HepG2 (cell line): ENCODE measurements around the gene SLC34A3. TPM values are rescaled to one million over a fixed set of nuclear protein-coding genes. Genes with fewer than 3 reads are reported as not detected.

Experiments used
- ATF7-NPFF ChIP-seq: sonication (generic); formaldehyde crosslinking; IDR thresholded peaks from 2 replicates; pipeline ENCODE4 v1.8.1; 2023; ENCODE audit warnings: mild to moderate bottlenecking, low read depth, missing genetic modification reagents, moderate library complexity
- CBFB ChIP-seq: sonication (generic); formaldehyde crosslinking; IDR thresholded peaks from 2 replicates; pipeline ENCODE4 v1.4.0; 2020; ENCODE audit warnings: missing genetic modification reagents
- CCDC6 ChIP-seq: sonication (generic); formaldehyde crosslinking; IDR thresholded peaks from 2 replicates; pipeline ENCODE4 v1.8.1; 2022; ENCODE audit warnings: mild to moderate bottlenecking, missing genetic modification reagents, moderate library complexity
- EEA1 ChIP-seq: sonication (generic); formaldehyde crosslinking; IDR thresholded peaks from 2 replicates; pipeline ENCODE4 v1.5.1; 2020; ENCODE audit warnings: mild to moderate bottlenecking, missing genetic modification reagents, borderline replicate concordance
- ESRRA ChIP-seq: sonication (generic); formaldehyde crosslinking; IDR thresholded peaks from 2 replicates; pipeline ENCODE4 v1.5.1; 2020; ENCODE audit warnings: mild to moderate bottlenecking, low read depth, missing genetic modification reagents
- GATAD1 ChIP-seq: IDR thresholded peaks from 2 replicates; pipeline ENCODE4 v1.6.1; 2016; ENCODE audit warnings: missing genetic modification reagents, missing compliant biosample characterization
- MTA3 ChIP-seq: sonication (generic); formaldehyde crosslinking; IDR thresholded peaks from 2 replicates; pipeline ENCODE4 v1.4.0; 2020; ENCODE audit warnings: missing genetic modification reagents
- MYC ChIP-seq: sonication (generic); formaldehyde crosslinking; IDR thresholded peaks from 2 replicates; pipeline ENCODE4 v1.9.0; 2021; ENCODE audit warnings: missing genetic modification reagents, borderline replicate concordance
- POLR2AphosphoS2 ChIP-seq: IDR thresholded peaks from 2 replicates; pipeline ENCODE4 v1.6.1; 2011; ENCODE audit warnings: low read depth, low read length, improper control_type of control experiment
- POLR2AphosphoS5 ChIP-seq: IDR thresholded peaks from 2 replicates; pipeline ENCODE4 v1.6.1; 2012; ENCODE audit warnings: low read depth, low read length
- RFX5 ChIP-seq: IDR thresholded peaks from 2 replicates; pipeline ENCODE4 v1.6.1; 2011; ENCODE audit warnings: low read depth, low read length, improper control_type of control experiment
- SMYD3 ChIP-seq: sonication (generic); formaldehyde crosslinking; IDR thresholded peaks from 2 replicates; pipeline ENCODE4 v1.8.1; 2023; ENCODE audit warnings: mild to moderate bottlenecking, missing genetic modification reagents
- ZMYM2 ChIP-seq: sonication (generic); formaldehyde crosslinking; IDR thresholded peaks from 2 replicates; pipeline ENCODE4 v1.8.0; 2022; ENCODE audit warnings: mild to moderate bottlenecking, missing genetic modification reagents
- ZNF138 ChIP-seq: sonication (generic); formaldehyde crosslinking; IDR thresholded peaks from 2 replicates; pipeline ENCODE4 v1.5.0; 2020; ENCODE audit warnings: mild to moderate bottlenecking, low read depth, missing genetic modification reagents
- ZNF253 ChIP-seq: sonication (generic); formaldehyde crosslinking; IDR thresholded peaks from 2 replicates; pipeline ENCODE4 v1.8.0; 2022; ENCODE audit warnings: mild to moderate bottlenecking, missing genetic modification reagents, borderline replicate concordance
- ZNF274 ChIP-seq: sonication (generic); formaldehyde crosslinking; IDR thresholded peaks from 2 replicates; pipeline ENCODE4 v1.5.1; 2020; ENCODE audit warnings: mild to moderate bottlenecking, missing genetic modification reagents
- ZNF512 ChIP-seq: sonication (generic); formaldehyde crosslinking; IDR thresholded peaks from 2 replicates; pipeline ENCODE4 v1.4.0; 2020; ENCODE audit warnings: mild to moderate bottlenecking, missing genetic modification reagents
- ZNF891 ChIP-seq: sonication (generic); formaldehyde crosslinking; IDR thresholded peaks from 2 replicates; pipeline ENCODE4 v1.5.0; 2020; ENCODE audit warnings: mild to moderate bottlenecking, missing genetic modification reagents
- polyA plus RNA-seq, 8 experiments: library from polyadenylated mRNA; depleted of rRNA in 3 of 8; stranded (reverse) in 7 of 8; unstranded in 1 of 8; fragments of >200 nt; fragmentation: Illumina TruSeq in 4 of 8; extraction: Trizol in 4 of 8; gene quantifications; 2 replicates each; pipeline versions ENCODE4 v1.2.1 to v1.2.3, GENCODE V29; 2011 to 2016; ENCODE audit warnings: low read depth in 4 of 8, missing spikeins in 1 of 8, mixed read lengths in 1 of 8; ENCODE audit not compliant: insufficient read depth in 1 of 8
- total RNA-seq, 5 experiments: library from RNA; depleted of rRNA; stranded (reverse); fragments of >200 nt; fragmentation: Illumina TruSeq; extraction: Trizol; gene quantifications; 2 replicates each; pipeline ENCODE4 v1.2.3, GENCODE V29; 2016; ENCODE audit warnings: low read depth in 1 of 5
- TF ChIP-seq, protein P1 (sequence below): sonication (generic); formaldehyde crosslinking; IDR thresholded peaks from 2 replicates; pipeline ENCODE4 v1.5.1; 2020; ENCODE audit warnings: mild to moderate bottlenecking, missing genetic modification reagents, moderate library complexity
- TF ChIP-seq, protein P2 (sequence below): sonication (generic); formaldehyde crosslinking; IDR thresholded peaks from 2 replicates; pipeline ENCODE4 v1.4.0; 2020; ENCODE audit warnings: mild to moderate bottlenecking, missing genetic modification reagents, borderline replicate concordance

Gene SLC34A3
- total and polyA plus RNA-seq, 2 of the 13 experiments (the other 11 are each of a cell fraction or from before 2014, with no cell fraction given): 0.07 to 1.0 TPM

DNA sequence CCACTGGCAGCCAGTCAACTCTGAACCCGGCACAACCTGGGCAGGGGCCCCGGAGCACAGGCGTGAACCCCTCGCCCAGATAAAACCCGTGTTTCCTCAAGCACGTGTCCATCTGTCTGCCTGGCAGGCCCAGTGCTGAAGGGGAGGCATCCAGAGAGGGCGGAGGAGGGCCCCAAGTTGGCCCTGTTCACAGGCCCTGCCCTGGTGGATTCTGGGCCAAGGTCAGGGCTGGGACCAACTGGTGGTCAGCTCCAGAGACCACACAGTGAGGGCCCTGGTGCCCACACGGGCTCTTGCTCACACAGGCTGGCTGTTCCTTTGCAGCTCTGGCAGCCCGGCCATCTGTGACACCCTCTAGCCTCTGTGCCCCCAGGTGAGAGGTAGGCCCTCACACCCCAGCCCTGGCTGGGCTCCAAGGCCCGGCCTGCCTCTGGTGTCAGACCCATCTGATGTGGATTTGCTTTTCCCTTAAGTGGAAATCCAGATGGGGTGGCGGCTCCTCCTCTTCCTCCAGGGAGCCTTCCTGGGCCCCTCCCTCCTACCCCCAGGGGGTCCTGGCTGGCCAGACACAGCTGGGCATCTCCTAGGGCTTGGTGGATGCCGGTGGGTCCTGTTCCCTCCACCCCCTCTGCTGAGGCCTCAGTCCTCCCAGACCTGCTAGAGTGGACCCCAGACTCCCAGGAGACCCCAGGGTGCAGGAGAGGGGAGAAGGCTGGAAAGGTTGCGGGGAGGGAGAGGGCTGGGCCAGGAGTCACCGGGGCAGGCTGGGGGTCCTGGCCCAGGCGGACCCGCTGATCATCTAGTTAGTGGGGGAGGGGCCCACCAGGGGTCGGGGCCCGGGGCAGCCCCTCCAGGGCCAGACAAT, 19.9 kb downstream of the SLC34A3 start (continued):
- TF ChIP-seq, protein P1, sequence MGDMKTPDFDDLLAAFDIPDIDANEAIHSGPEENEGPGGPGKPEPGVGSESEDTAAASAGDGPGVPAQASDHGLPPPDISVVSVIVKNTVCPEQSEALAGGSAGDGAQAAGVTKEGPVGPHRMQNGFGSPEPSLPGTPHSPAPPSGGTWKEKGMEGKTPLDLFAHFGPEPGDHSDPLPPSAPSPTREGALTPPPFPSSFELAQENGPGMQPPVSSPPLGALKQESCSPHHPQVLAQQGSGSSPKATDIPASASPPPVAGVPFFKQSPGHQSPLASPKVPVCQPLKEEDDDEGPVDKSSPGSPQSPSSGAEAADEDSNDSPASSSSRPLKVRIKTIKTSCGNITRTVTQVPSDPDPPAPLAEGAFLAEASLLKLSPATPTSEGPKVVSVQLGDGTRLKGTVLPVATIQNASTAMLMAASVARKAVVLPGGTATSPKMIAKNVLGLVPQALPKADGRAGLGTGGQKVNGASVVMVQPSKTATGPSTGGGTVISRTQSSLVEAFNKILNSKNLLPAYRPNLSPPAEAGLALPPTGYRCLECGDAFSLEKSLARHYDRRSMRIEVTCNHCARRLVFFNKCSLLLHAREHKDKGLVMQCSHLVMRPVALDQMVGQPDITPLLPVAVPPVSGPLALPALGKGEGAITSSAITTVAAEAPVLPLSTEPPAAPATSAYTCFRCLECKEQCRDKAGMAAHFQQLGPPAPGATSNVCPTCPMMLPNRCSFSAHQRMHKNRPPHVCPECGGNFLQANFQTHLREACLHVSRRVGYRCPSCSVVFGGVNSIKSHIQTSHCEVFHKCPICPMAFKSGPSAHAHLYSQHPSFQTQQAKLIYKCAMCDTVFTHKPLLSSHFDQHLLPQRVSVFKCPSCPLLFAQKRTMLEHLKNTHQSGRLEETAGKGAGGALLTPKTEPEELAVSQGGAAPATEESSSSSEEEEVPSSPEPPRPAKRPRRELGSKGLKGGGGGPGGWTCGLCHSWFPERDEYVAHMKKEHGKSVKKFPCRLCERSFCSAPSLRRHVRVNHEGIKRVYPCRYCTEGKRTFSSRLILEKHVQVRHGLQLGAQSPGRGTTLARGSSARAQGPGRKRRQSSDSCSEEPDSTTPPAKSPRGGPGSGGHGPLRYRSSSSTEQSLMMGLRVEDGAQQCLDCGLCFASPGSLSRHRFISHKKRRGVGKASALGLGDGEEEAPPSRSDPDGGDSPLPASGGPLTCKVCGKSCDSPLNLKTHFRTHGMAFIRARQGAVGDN (CRISPR knock-in tag): peak; percentile 91
- TF ChIP-seq ZNF253 (CRISPR knock-in tag) (no peak), ZNF138 (CRISPR knock-in tag) (no peak), EEA1 (CRISPR knock-in tag) (no peak), GATAD1 (CRISPR knock-in tag) (no peak), ZNF512 (no peak), POLR2AphosphoS5 (no peak), CCDC6 (CRISPR knock-in tag) (no peak), CBFB (no peak), MTA3 (CRISPR knock-in tag) (no peak), RFX5 (no peak), MYC (CRISPR knock-in tag) (peak; percentile 76), POLR2AphosphoS2 (no peak), ZMYM2 (CRISPR knock-in tag) (no peak), SMYD3 (CRISPR knock-in tag) (no peak), ESRRA (CRISPR knock-in tag) (no peak), ZNF891 (CRISPR knock-in tag) (no peak), ATF7-NPFF (CRISPR knock-in tag) (0 out of 2 replicates have a peak, but pooled peaks have one; percentile 30), ZNF274 (CRISPR knock-in tag) (no peak)
- TF ChIP-seq, protein P2, sequence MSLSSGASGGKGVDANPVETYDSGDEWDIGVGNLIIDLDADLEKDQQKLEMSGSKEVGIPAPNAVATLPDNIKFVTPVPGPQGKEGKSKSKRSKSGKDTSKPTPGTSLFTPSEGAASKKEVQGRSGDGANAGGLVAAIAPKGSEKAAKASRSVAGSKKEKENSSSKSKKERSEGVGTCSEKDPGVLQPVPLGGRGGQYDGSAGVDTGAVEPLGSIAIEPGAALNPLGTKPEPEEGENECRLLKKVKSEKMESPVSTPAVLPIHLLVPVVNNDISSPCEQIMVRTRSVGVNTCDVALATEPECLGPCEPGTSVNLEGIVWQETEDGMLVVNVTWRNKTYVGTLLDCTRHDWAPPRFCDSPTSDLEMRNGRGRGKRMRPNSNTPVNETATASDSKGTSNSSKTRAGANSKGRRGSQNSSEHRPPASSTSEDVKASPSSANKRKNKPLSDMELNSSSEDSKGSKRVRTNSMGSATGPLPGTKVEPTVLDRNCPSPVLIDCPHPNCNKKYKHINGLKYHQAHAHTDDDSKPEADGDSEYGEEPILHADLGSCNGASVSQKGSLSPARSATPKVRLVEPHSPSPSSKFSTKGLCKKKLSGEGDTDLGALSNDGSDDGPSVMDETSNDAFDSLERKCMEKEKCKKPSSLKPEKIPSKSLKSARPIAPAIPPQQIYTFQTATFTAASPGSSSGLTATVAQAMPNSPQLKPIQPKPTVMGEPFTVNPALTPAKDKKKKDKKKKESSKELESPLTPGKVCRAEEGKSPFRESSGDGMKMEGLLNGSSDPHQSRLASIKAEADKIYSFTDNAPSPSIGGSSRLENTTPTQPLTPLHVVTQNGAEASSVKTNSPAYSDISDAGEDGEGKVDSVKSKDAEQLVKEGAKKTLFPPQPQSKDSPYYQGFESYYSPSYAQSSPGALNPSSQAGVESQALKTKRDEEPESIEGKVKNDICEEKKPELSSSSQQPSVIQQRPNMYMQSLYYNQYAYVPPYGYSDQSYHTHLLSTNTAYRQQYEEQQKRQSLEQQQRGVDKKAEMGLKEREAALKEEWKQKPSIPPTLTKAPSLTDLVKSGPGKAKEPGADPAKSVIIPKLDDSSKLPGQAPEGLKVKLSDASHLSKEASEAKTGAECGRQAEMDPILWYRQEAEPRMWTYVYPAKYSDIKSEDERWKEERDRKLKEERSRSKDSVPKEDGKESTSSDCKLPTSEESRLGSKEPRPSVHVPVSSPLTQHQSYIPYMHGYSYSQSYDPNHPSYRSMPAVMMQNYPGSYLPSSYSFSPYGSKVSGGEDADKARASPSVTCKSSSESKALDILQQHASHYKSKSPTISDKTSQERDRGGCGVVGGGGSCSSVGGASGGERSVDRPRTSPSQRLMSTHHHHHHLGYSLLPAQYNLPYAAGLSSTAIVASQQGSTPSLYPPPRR (CRISPR knock-in tag): 0 out of 2 replicates have a peak, but pooled peaks have one; percentile 37
